K562 (cell line): ENCODE data around the gene OR2J3. TPM values are rescaled to one million over a fixed set of nuclear protein-coding genes. Genes with fewer than 3 reads are reported as not detected.

ENCODE experiments used
- ATAC-seq: fragments of 200-7000 bp; cut with Tn5 transposase; 3 replicates; pipeline ENCODE4 v1.9.1; 2020; ENCODE audit warnings: moderate library complexity
- BruUV-seq: library from RNA; stranded (reverse); fragments of 400-500 nt; replicated peaks from 2 replicates; lab custom pipeline; 2021; lab: Mats Ljungman, UMichigan
- CTCF ChIA-PET: fragments of 300-600 bp; formaldehyde crosslinking; extraction: SDS; loops from one replicate; lab custom pipeline; 2021; ENCODE audit warnings: low intra/inter-chr PET ratio; lab: Yijun Ruan, JAX
- POLR2A ChIA-PET: fragments of 300-600, 350-650 bp; sonication (Branson Sonifier 250); formaldehyde crosslinking; extraction: SDS; loops from one replicate; lab custom pipeline; 2021; ENCODE audit warnings: antibody characterized with exemption, inconsistent platforms; lab: Yijun Ruan, JAX
- DNase-seq, 4 experiments: peaks; one replicate each; pipeline versions ENCODE4 v3.0.0 to v3.0.0-alpha.2; 2011 to 2018; ENCODE audit warnings: low spot score in 3 of 4, mixed read lengths in 3 of 4; ENCODE audit errors: extremely low read depth in 1 of 4
- FAIRE-seq: peaks from 2 replicates; lab custom pipeline; 2011; peaks lifted over from hg19 to GRCh38; lab: Jason Lieb, UNC
- H2AFZ ChIP-seq: 2 replicates; pipeline ENCODE4 v1.6.0; 2011; ENCODE audit warnings: low read depth, low read length, control low read depth, inconsistent platforms
- H3K27ac ChIP-seq: fragments of 200-600 bp; 3 replicates; pipeline ENCODE4 v1.8.0; 2011; ENCODE audit warnings: low read depth, mild to moderate bottlenecking, control low read depth, inconsistent platforms, low read length, moderate library complexity, mixed read lengths; ENCODE audit errors: extremely low read depth
- H3K27me3 ChIP-seq, 2 experiments: fragments of 300-600 bp in 1 of 2; 2 replicates in 1 of 2; 3 replicates in 1 of 2; pipeline versions ENCODE4 v1.6.0 to v1.8.0; 2011; ENCODE audit warnings: inconsistent platforms in 2 of 2, low read length in 2 of 2, mild to moderate bottlenecking in 1 of 2, mixed read lengths in 1 of 2, moderate library complexity in 1 of 2; ENCODE audit not compliant: control insufficient read depth in 2 of 2, insufficient read depth in 2 of 2
- H3K36me3 ChIP-seq: fragments of 300-600 bp; 3 replicates; pipeline ENCODE4 v1.8.0; 2011; ENCODE audit warnings: mild to moderate bottlenecking, low read length, inconsistent platforms; ENCODE audit not compliant: control insufficient read depth, insufficient read depth
- H3K4me1 ChIP-seq, 2 experiments: fragments of 200-600 bp in 1 of 2; replicated peaks in 1 of 2; 2 replicates in 1 of 2; 3 replicates in 1 of 2; pipeline versions ENCODE4 v1.5.1 to v1.8.0; 2011; ENCODE audit warnings: inconsistent platforms in 2 of 2, low read length in 2 of 2, mild to moderate bottlenecking in 1 of 2, mixed read lengths in 1 of 2, moderate library complexity in 1 of 2; ENCODE audit not compliant: control insufficient read depth in 2 of 2, insufficient read depth in 2 of 2
- H3K4me2 ChIP-seq: 2 replicates; pipeline ENCODE4 v1.6.1; 2011; ENCODE audit warnings: low read length, control low read depth, inconsistent platforms, mixed read lengths; ENCODE audit not compliant: insufficient read depth
- H3K4me3 ChIP-seq: fragments of 200-600 bp; sonication (generic), shearing (Covaris generic); 2 replicates; pipeline ENCODE4 v1.5.1; 2016; ENCODE audit warnings: control low read depth, inconsistent platforms
- H3K79me2 ChIP-seq: fragments of 200-600 bp; 3 replicates; pipeline ENCODE4 v1.8.0; 2011; ENCODE audit warnings: low read length, inconsistent platforms; ENCODE audit not compliant: control insufficient read depth, insufficient read depth
- H3K9ac ChIP-seq, 2 experiments: 2 replicates each; pipeline versions ENCODE4 v1.6.0 to v1.6.1; 2011; ENCODE audit warnings: low read depth in 2 of 2, low read length in 2 of 2, control low read depth in 1 of 2, inconsistent platforms in 1 of 2, mild to moderate bottlenecking in 1 of 2, mixed read lengths in 1 of 2; ENCODE audit not compliant: insufficient read depth in 1 of 2
- H3K9me1 ChIP-seq: one replicate; pipeline ENCODE4 v1.6.0; 2011; ENCODE audit warnings: inconsistent platforms, mild to moderate bottlenecking, low read length, moderate library complexity; ENCODE audit not compliant: control insufficient read depth, insufficient read depth
- H3K9me3 ChIP-seq: replicated peaks from 2 replicates; pipeline ENCODE4 v1.5.1; 2011; ENCODE audit warnings: low read depth, low read length, inconsistent platforms; ENCODE audit not compliant: control insufficient read depth, insufficient read depth
- H4K20me1 ChIP-seq: replicated peaks from 2 replicates; pipeline ENCODE4 v1.6.1; 2011; ENCODE audit warnings: low read length, inconsistent platforms, mixed read lengths; ENCODE audit not compliant: control insufficient read depth, insufficient read depth
- ARID3A ChIP-seq: IDR thresholded peaks from 2 replicates; pipeline ENCODE4 v1.6.1; 2012; ENCODE audit warnings: low read depth, low read length, improper control_type of control experiment, borderline replicate concordance
- ERF ChIP-seq: fragments of 450-650 bp; formaldehyde crosslinking; IDR thresholded peaks from 2 replicates; pipeline ENCODE4 v1.4.0; 2020; ENCODE audit warnings: mild to moderate bottlenecking, mixed read lengths
- HES1 ChIP-seq: fragments of 450-650 bp; IDR thresholded peaks from 2 replicates; pipeline ENCODE4 v1.6.1; 2016; ENCODE audit warnings: low read depth, mild to moderate bottlenecking, moderate library complexity
- MIER1 ChIP-seq: fragments of 450-650 bp; IDR thresholded peaks from 2 replicates; pipeline ENCODE4 v1.6.1; 2016; ENCODE audit warnings: antibody characterized with exemption, mild to moderate bottlenecking, low read depth
- MXD1 ChIP-seq: fragments of 250-450 bp; sonication (Bioruptor Pico); IDR thresholded peaks from 2 replicates; pipeline ENCODE4 v1.8.0; 2021; ENCODE audit warnings: borderline replicate concordance, mild to moderate bottlenecking, moderate library complexity; ENCODE audit not compliant: poor library complexity, severe bottlenecking
- PTBP1 ChIP-seq: fragments of 200-400 bp; formaldehyde crosslinking; IDR thresholded peaks from 2 replicates; pipeline ENCODE4 v1.6.1; 2017; ENCODE audit warnings: low read depth, low read length
- SREBF1 ChIP-seq: fragments of 150-350 bp; IDR thresholded peaks from 2 replicates; pipeline ENCODE4 v1.6.1; 2014; ENCODE audit warnings: antibody characterized with exemption, low read depth, low read length, borderline replicate concordance
- TAF9B ChIP-seq: fragments of 450-650 bp; IDR thresholded peaks from 2 replicates; pipeline ENCODE4 v1.6.1; 2018; ENCODE audit warnings: mild to moderate bottlenecking; ENCODE audit not compliant: partially characterized antibody
- ZBTB17 ChIP-seq: fragments of 450-650 bp; formaldehyde crosslinking; IDR thresholded peaks from 2 replicates; pipeline ENCODE4 v1.4.0; 2020; ENCODE audit warnings: mild to moderate bottlenecking
- ZEB2 ChIP-seq: fragments of 450-650 bp; IDR thresholded peaks from 2 replicates; pipeline ENCODE4 v1.6.1; 2016
- ZNF511 ChIP-seq: sonication (generic); formaldehyde crosslinking; IDR thresholded peaks from 2 replicates; pipeline ENCODE4 v1.8.0; 2022; ENCODE audit warnings: mild to moderate bottlenecking, missing genetic modification reagents
- WGBS: fragments of 100-300 bp; shearing (Covaris generic); methylation state at CpG from one replicate; pipeline ENCODE4 v1.1.6; 2016; ENCODE audit warnings: low coverage, mixed read lengths; ENCODE audit not compliant: insufficient coverage; ENCODE audit errors: missing lambda C conversion rate; 5-methylcytosine and 5-hydroxymethylcytosine counted together
- in situ Hi-C: fragments of 300-500 bp; cut with MboI; formaldehyde crosslinking; loops from 4 replicates; pipeline ENCODE4 v1.15.0; 2018; ENCODE audit warnings: inconsistent platforms, mixed read lengths
- intact Hi-C: fragments of 100-400 bp; cut with micrococcal nuclease; formaldehyde crosslinking; loops from 2 replicates; pipeline ENCODE4 v1.14.2; 2022
- polyA plus RNA-seq, 8 experiments: library from polyadenylated mRNA; depleted of rRNA in 4 of 8; stranded (reverse) in 5 of 8; unstranded in 3 of 8; fragments of >200 nt; fragmentation: Nextera tagmentation in 2 of 8; fragmentation: Illumina TruSeq in 1 of 8; extraction: Ambion mirVana in 2 of 8; extraction: Trizol in 1 of 8; gene quantifications; 2 replicates each; pipeline versions ENCODE4 v1.2.1 to v1.2.3, GENCODE V29; 2011 to 2014; ENCODE audit warnings: inconsistent platforms in 1 of 8, missing spikeins in 1 of 8
- total RNA-seq, 7 experiments: library from RNA; depleted of rRNA in 6 of 7; stranded (reverse); fragments of >200 nt in 6 of 7; fragmentation: Illumina TruSeq in 2 of 7; extraction: Trizol in 2 of 7; gene quantifications; 2 replicates each; pipeline versions ENCODE4 v1.2.1 to v1.2.3, GENCODE V29; 2011 to 2021; ENCODE audit warnings: low replicate concordance in 1 of 7

OR2J3 gene
- total and polyA plus RNA-seq, 9 of the 15 experiments (the other 6 are each of a cell fraction or from before 2014, with no cell fraction given) = 0.14 to 0.17 TPM; not detected in 7

GRCh38 chr6:29099190-29099589 lies 8.7 kb upstream of the OR2J3 start, which contains the start of gene OR2J1:
Gene OR2J1 (plus strand): TSS chr6:29099490. CDS start chr6:29100943, 1,453 bp downstream.
- ChIA-PET CTCF (no interaction called here), POLR2A (no interaction called here)
- no peak for ATAC-seq
- in situ Hi-C loops = no loop called here
- Histone ChIP-seq H3K4me2 (no peak within 1 kb of the TSS), H2AFZ (no peak within 1 kb of the TSS), H4K20me1 (no peaks in the 10 kb centered on the region), H3K4me3 (no peak within 1 kb of the TSS), H3K9me1 (no peaks in the 10 kb centered on the region), H3K27me3 (peaks cover 0 to 8% of the 10 kb centered on the region in 2 experiments; a peak in 2 of 5 replicates), H3K27ac (no peak within 1 kb of the TSS), H3K36me3 (no peaks in the 10 kb centered on the region), H3K4me1 (no peaks in the 10 kb centered on the region)
- no peak for DNase-seq
- TF ChIP-seq ARID3A (no peak), HES1 (no peak), ZBTB17 (CRISPR knock-in tag) (no peak), MXD1 (CRISPR knock-in tag) (no peak), ZNF511 (CRISPR knock-in tag) (no peak), PTBP1 (no peak), SREBF1 (no peak), ERF (no peak), TAF9B (no peak), ZEB2 (no peak), MIER1 (no peak)
- TF ChIP-seq, all 486 proteins: peak for 0
- no TSS peak for BruUV-seq
- H3K79me2 ChIP-seq = no peaks in the 10 kb centered on the region
- 2% methylated on average over 3 of the region's 3 CpGs for WGBS
- FAIRE-seq = no peak
- H3K9me3 ChIP-seq = no peaks in the 10 kb centered on the region
- intact Hi-C loops = no loop called here
- H3K9ac ChIP-seq = no peak within 1 kb of the TSS
